K562 (cell line): Measurements from ENCODE around the gene SPATS2L. TPM values are rescaled to one million over a fixed set of nuclear protein-coding genes. Genes with fewer than 3 reads are reported as not detected.

Experiments
- ATAC-seq: fragments of 200-7000 bp; cut with Tn5 transposase; 3 replicates; pipeline ENCODE4 v1.9.1; 2020; ENCODE audit warnings: moderate library complexity
- BruUV-seq: library from RNA; stranded (reverse); fragments of 400-500 nt; replicated peaks from 2 replicates; lab custom pipeline; 2021; lab: Mats Ljungman, UMichigan
- CTCF ChIA-PET: fragments of 300-600 bp; formaldehyde crosslinking; extraction: SDS; loops from one replicate; lab custom pipeline; 2021; ENCODE audit warnings: low intra/inter-chr PET ratio; lab: Yijun Ruan, JAX
- POLR2A ChIA-PET: fragments of 300-600, 350-650 bp; sonication (Branson Sonifier 250); formaldehyde crosslinking; extraction: SDS; loops from one replicate; lab custom pipeline; 2021; ENCODE audit warnings: antibody characterized with exemption, inconsistent platforms; lab: Yijun Ruan, JAX
- DNase-seq, 4 experiments: peaks; one replicate each; pipeline versions ENCODE4 v3.0.0 to v3.0.0-alpha.2; 2011 to 2018; ENCODE audit warnings: low spot score in 3 of 4, mixed read lengths in 3 of 4; ENCODE audit errors: extremely low read depth in 1 of 4
- FAIRE-seq: peaks from 2 replicates; lab custom pipeline; 2011; peaks lifted over from hg19 to GRCh38; lab: Jason Lieb, UNC
- H2AFZ ChIP-seq: 2 replicates; pipeline ENCODE4 v1.6.0; 2011; ENCODE audit warnings: low read depth, low read length, control low read depth, inconsistent platforms
- H3K27ac ChIP-seq: fragments of 200-600 bp; 3 replicates; pipeline ENCODE4 v1.8.0; 2011; ENCODE audit warnings: low read depth, mild to moderate bottlenecking, control low read depth, inconsistent platforms, low read length, moderate library complexity, mixed read lengths; ENCODE audit errors: extremely low read depth
- H3K27me3 ChIP-seq, 2 experiments: fragments of 300-600 bp in 1 of 2; 2 replicates in 1 of 2; 3 replicates in 1 of 2; pipeline versions ENCODE4 v1.6.0 to v1.8.0; 2011; ENCODE audit warnings: inconsistent platforms in 2 of 2, low read length in 2 of 2, mild to moderate bottlenecking in 1 of 2, mixed read lengths in 1 of 2, moderate library complexity in 1 of 2; ENCODE audit not compliant: control insufficient read depth in 2 of 2, insufficient read depth in 2 of 2
- H3K36me3 ChIP-seq: fragments of 300-600 bp; 3 replicates; pipeline ENCODE4 v1.8.0; 2011; ENCODE audit warnings: mild to moderate bottlenecking, low read length, inconsistent platforms; ENCODE audit not compliant: control insufficient read depth, insufficient read depth
- H3K4me1 ChIP-seq, 2 experiments: fragments of 200-600 bp in 1 of 2; replicated peaks in 1 of 2; 2 replicates in 1 of 2; 3 replicates in 1 of 2; pipeline versions ENCODE4 v1.5.1 to v1.8.0; 2011; ENCODE audit warnings: inconsistent platforms in 2 of 2, low read length in 2 of 2, mild to moderate bottlenecking in 1 of 2, mixed read lengths in 1 of 2, moderate library complexity in 1 of 2; ENCODE audit not compliant: control insufficient read depth in 2 of 2, insufficient read depth in 2 of 2
- H3K4me2 ChIP-seq: 2 replicates; pipeline ENCODE4 v1.6.1; 2011; ENCODE audit warnings: low read length, control low read depth, inconsistent platforms, mixed read lengths; ENCODE audit not compliant: insufficient read depth
- H3K4me3 ChIP-seq: fragments of 200-600 bp; sonication (generic), shearing (Covaris generic); 2 replicates; pipeline ENCODE4 v1.5.1; 2016; ENCODE audit warnings: control low read depth, inconsistent platforms
- H3K79me2 ChIP-seq: fragments of 200-600 bp; 3 replicates; pipeline ENCODE4 v1.8.0; 2011; ENCODE audit warnings: low read length, inconsistent platforms; ENCODE audit not compliant: control insufficient read depth, insufficient read depth
- H3K9ac ChIP-seq, 2 experiments: 2 replicates each; pipeline versions ENCODE4 v1.6.0 to v1.6.1; 2011; ENCODE audit warnings: low read depth in 2 of 2, low read length in 2 of 2, control low read depth in 1 of 2, inconsistent platforms in 1 of 2, mild to moderate bottlenecking in 1 of 2, mixed read lengths in 1 of 2; ENCODE audit not compliant: insufficient read depth in 1 of 2
- H3K9me1 ChIP-seq: one replicate; pipeline ENCODE4 v1.6.0; 2011; ENCODE audit warnings: inconsistent platforms, mild to moderate bottlenecking, low read length, moderate library complexity; ENCODE audit not compliant: control insufficient read depth, insufficient read depth
- H3K9me3 ChIP-seq: replicated peaks from 2 replicates; pipeline ENCODE4 v1.5.1; 2011; ENCODE audit warnings: low read depth, low read length, inconsistent platforms; ENCODE audit not compliant: control insufficient read depth, insufficient read depth
- H4K20me1 ChIP-seq: replicated peaks from 2 replicates; pipeline ENCODE4 v1.6.1; 2011; ENCODE audit warnings: low read length, inconsistent platforms, mixed read lengths; ENCODE audit not compliant: control insufficient read depth, insufficient read depth
- ATF7 ChIP-seq: fragments of 450-650 bp; IDR thresholded peaks from 2 replicates; pipeline ENCODE4 v1.7.1; 2014; ENCODE audit warnings: mild to moderate bottlenecking, moderate library complexity
- CBX2 ChIP-seq: fragments of 200-600 bp; sonication (generic); IDR thresholded peaks from one replicate; pipeline ENCODE4 v1.6.1; 2012; ENCODE audit warnings: mild to moderate bottlenecking, low read length, inconsistent platforms; ENCODE audit not compliant: insufficient read depth, poor library complexity, severe bottlenecking
- CC2D1A ChIP-seq: fragments of 450-650 bp; IDR thresholded peaks from 2 replicates; pipeline ENCODE4 v1.6.1; 2017; ENCODE audit warnings: mild to moderate bottlenecking
- GTF2F1 ChIP-seq: IDR thresholded peaks from 2 replicates; pipeline ENCODE4 v1.6.1; 2011; ENCODE audit warnings: low read depth, low read length, improper control_type of control experiment
- HDAC8 ChIP-seq: fragments of 450-650 bp; IDR thresholded peaks from 2 replicates; pipeline ENCODE4 v1.6.1; 2016; ENCODE audit warnings: mild to moderate bottlenecking, missing genetic modification characterization, moderate library complexity, missing compliant biosample characterization
- SREBF1 ChIP-seq: fragments of 150-350 bp; IDR thresholded peaks from 2 replicates; pipeline ENCODE4 v1.6.1; 2014; ENCODE audit warnings: antibody characterized with exemption, low read depth, low read length, borderline replicate concordance
- SUPT5H ChIP-seq: fragments of 450-650 bp; IDR thresholded peaks from 2 replicates; pipeline ENCODE4 v1.6.1; 2016
- TAF9B ChIP-seq: fragments of 450-650 bp; IDR thresholded peaks from 2 replicates; pipeline ENCODE4 v1.6.1; 2018; ENCODE audit warnings: mild to moderate bottlenecking; ENCODE audit not compliant: partially characterized antibody
- ZNF23 ChIP-seq: fragments of 250-450 bp; sonication (Bioruptor Pico); IDR thresholded peaks from 2 replicates; pipeline ENCODE4 v1.4.0; 2020; ENCODE audit warnings: mild to moderate bottlenecking
- ZNF263 ChIP-seq: sonication (generic); formaldehyde crosslinking; IDR thresholded peaks from 2 replicates; pipeline ENCODE4 v1.8.0; 2022; ENCODE audit warnings: mild to moderate bottlenecking, missing genetic modification reagents, borderline replicate concordance
- ZNF318 ChIP-seq, 2 experiments: fragments of 450-650 bp; IDR thresholded peaks; 2 replicates each; pipeline ENCODE4 v1.6.1; 2016; ENCODE audit warnings: mild to moderate bottlenecking in 2 of 2, borderline replicate concordance in 1 of 2, low read depth in 1 of 2, moderate library complexity in 1 of 2
- ZNF354B ChIP-seq: fragments of 250-450 bp; sonication (Bioruptor Pico); IDR thresholded peaks from 2 replicates; pipeline ENCODE4 v1.4.0; 2020
- WGBS: fragments of 100-300 bp; shearing (Covaris generic); methylation state at CpG from one replicate; pipeline ENCODE4 v1.1.6; 2016; ENCODE audit warnings: low coverage, mixed read lengths; ENCODE audit not compliant: insufficient coverage; ENCODE audit errors: missing lambda C conversion rate; 5-methylcytosine and 5-hydroxymethylcytosine counted together
- in situ Hi-C: fragments of 300-500 bp; cut with MboI; formaldehyde crosslinking; loops from 4 replicates; pipeline ENCODE4 v1.15.0; 2018; ENCODE audit warnings: inconsistent platforms, mixed read lengths
- intact Hi-C: fragments of 100-400 bp; cut with micrococcal nuclease; formaldehyde crosslinking; loops from 2 replicates; pipeline ENCODE4 v1.14.2; 2022
- polyA plus RNA-seq, 8 experiments: library from polyadenylated mRNA; depleted of rRNA in 4 of 8; stranded (reverse) in 5 of 8; unstranded in 3 of 8; fragments of >200 nt; fragmentation: Nextera tagmentation in 2 of 8; fragmentation: Illumina TruSeq in 1 of 8; extraction: Ambion mirVana in 2 of 8; extraction: Trizol in 1 of 8; gene quantifications; 2 replicates each; pipeline versions ENCODE4 v1.2.1 to v1.2.3, GENCODE V29; 2011 to 2014; ENCODE audit warnings: inconsistent platforms in 1 of 8, missing spikeins in 1 of 8
- total RNA-seq, 7 experiments: library from RNA; depleted of rRNA in 6 of 7; stranded (reverse); fragments of >200 nt in 6 of 7; fragmentation: Illumina TruSeq in 2 of 7; extraction: Trizol in 2 of 7; gene quantifications; 2 replicates each; pipeline versions ENCODE4 v1.2.1 to v1.2.3, GENCODE V29; 2011 to 2021; ENCODE audit warnings: low replicate concordance in 1 of 7
- TF ChIP-seq, protein P1 (sequence below): sonication (generic); formaldehyde crosslinking; IDR thresholded peaks from 2 replicates; pipeline ENCODE4 v1.5.0; 2020; ENCODE audit warnings: missing genetic modification reagents

The SPATS2L gene
- total and polyA plus RNA-seq, 9 of the 15 experiments (the other 6 are each of a cell fraction or from before 2014, with no cell fraction given): 11.3 to 41.5 (median 24.9) TPM

- H3K4me3 ChIP-seq: no peak overlapping the region
- no peak for DNase-seq
- H3K27me3 ChIP-seq: no peaks in the 10 kb centered on the region
- ATAC-seq: no peak
- H3K4me1 ChIP-seq: no peaks in the 10 kb centered on the region
- 53% methylated on average over 2 of the region's 2 CpGs for WGBS
- H2AFZ ChIP-seq: no peak overlapping the region
- no TSS peak for BruUV-seq
- ChIA-PET CTCF (no interaction called here), POLR2A (no interaction called here)
- H4K20me1 ChIP-seq: no peaks in the 10 kb centered on the region
- no peak for FAIRE-seq
- H3K27ac ChIP-seq: no peak overlapping the region
- no peak overlapping the region for H3K9ac ChIP-seq
- no peaks in the 10 kb centered on the region for H3K9me1 ChIP-seq
- in situ Hi-C loops (no loop called here), intact Hi-C loops (no loop called here)
- H3K9me3 ChIP-seq: no peaks in the 10 kb centered on the region
- no peak overlapping the region for H3K4me2 ChIP-seq
- H3K79me2 ChIP-seq: no peaks in the 10 kb centered on the region
- no peaks in the 10 kb centered on the region for H3K36me3 ChIP-seq
- no peak for TF ChIP-seq ATF7
- TF ChIP-seq ZNF318 (IDR thresholded peaks at IDR 0.05; ENCODE audit: borderline replicate concordance in 1 of 2, low read depth in 1 of 2): no peak
- TF ChIP-seq SREBF1: no peak
- TF ChIP-seq CC2D1A: no peak
- TF ChIP-seq GTF2F1: no peak
- no peak for TF ChIP-seq CBX2
- TF ChIP-seq, protein P1, sequence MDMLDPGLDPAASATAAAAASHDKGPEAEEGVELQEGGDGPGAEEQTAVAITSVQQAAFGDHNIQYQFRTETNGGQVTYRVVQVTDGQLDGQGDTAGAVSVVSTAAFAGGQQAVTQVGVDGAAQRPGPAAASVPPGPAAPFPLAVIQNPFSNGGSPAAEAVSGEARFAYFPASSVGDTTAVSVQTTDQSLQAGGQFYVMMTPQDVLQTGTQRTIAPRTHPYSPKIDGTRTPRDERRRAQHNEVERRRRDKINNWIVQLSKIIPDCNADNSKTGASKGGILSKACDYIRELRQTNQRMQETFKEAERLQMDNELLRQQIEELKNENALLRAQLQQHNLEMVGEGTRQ: no peak
- TF ChIP-seq SUPT5H: no peak
- no peak for TF ChIP-seq ZNF354B (CRISPR knock-in tag)
- no peak for TF ChIP-seq ZNF263
- no peak for TF ChIP-seq TAF9B
- TF ChIP-seq HDAC8: no peak
- no peak for TF ChIP-seq ZNF23 (CRISPR knock-in tag)
These were observed 35.7 kb downstream of the SPATS2L start for GRCh38 chr2:200342235-200342634.
